ENCODE results near the gene KRT26. TPM values are rescaled to one million over a fixed set of nuclear protein-coding genes. Genes with fewer than 3 reads are reported as not detected.
A peak's percentile ranks its signal among the peaks of the same experiment; 100 is the strongest.
"Not testable (repeated sequence)": the region's sequence is repeated elsewhere in the genome, so short reads cannot be mapped to it uniquely, and the experiment has no call there.

KRT26 gene, protein sequence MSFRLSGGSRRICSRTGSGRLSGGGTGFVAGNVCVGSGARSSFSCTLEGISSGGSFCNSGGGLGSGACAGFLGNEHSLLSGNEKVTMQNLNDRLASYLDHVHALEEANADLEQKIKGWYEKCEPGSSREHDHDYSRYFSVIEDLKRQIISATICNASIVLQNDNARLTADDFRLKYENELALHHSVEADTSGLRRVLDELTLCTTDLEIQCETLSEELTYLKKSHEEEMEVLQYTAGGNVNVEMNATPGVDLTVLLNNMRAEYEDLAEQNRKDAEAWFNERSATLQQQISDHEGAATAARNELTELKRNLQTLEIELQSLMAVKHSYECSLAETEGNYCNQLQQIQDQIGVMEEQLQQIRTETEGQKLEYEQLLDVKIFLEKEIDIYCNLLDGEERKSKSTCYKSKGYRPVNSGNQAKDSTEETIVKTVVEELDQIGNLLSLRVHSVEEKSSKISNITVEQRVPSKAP
- not detected for total RNA-seq

GRCh38 chr17:40772101-40772500, at the start of gene KRT26:
KRT26 (minus strand) TSS chr17:40772201; CDS start chr17:40772113, 88 bp downstream.
- ATAC-seq, result no peak

DNA sequence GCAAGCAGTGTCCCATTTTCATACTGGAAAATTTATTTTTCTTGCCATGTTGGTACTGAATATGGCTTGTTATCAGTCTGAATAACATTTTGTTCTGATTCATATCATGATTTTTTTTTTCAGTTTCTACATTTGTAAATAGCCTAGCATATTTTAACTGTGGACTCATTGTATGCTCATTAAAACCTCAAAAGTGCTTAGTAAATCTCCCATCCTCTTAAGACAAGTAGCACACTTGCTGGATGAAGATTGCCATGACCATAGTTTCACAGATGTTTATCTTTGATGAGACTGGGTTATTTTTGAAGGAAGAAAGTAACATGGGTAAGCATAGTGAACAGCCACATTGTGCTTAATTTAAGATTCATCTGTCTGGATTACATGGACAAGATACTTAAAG, 49.5 kb upstream of the KRT26 start:
- no peak for ATAC-seq

GRCh38 chr17:40820228-40820838, 48.3 kb upstream of the KRT26 start:
- no peak for ATAC-seq

GRCh38 chr17:40819528-40820125, 47.6 kb upstream of the KRT26 start:
- ATAC-seq, result peak; percentile 21

DNA sequence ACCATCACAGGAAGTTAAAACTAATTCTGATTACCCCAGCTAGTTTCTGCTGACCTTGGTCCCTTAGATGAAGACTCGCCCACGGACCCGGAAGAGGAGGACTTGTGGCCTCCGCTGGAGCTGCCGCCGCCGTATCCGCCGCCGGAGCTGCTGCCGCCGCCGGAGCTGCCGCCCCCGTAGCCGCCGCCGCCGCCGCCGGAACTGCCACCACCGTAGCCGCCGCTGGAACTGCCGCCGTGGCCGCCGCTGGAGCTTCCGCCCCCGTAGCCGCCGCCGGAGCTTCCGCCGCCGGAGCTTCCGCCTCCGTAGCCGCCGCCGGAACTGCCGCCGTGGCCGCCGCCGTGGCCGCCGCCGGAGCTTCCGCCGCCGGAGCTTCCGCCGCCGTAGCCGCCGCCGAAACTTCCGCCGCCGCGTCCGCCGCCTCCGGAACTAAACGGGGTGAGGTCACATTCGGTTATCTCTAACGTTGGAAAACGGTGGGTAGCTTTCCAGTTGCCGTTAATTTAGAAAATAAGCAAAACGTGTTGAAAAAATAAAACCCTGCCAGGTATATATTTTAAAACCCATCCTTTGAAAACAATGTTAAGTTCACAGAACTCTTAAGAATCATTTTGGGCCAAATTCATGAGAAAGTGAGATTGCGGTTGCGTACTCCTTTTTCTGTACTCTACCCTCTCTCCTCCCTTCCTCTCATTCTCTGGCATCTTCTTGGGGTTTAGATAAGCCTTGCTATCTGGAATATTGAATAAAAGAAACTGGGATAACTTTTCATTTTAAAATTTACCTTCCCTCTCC, 46.9 kb upstream of the KRT26 start:
- peak; percentile 84 for ATAC-seq

GRCh38 chr17:40818343-40818732, 46.3 kb upstream of the KRT26 start:
- ATAC-seq, result no peak

- no peak for ATAC-seq
Measured at GRCh38 chr17:40817103-40817682, 45.2 kb upstream of the KRT26 start.

DNA sequence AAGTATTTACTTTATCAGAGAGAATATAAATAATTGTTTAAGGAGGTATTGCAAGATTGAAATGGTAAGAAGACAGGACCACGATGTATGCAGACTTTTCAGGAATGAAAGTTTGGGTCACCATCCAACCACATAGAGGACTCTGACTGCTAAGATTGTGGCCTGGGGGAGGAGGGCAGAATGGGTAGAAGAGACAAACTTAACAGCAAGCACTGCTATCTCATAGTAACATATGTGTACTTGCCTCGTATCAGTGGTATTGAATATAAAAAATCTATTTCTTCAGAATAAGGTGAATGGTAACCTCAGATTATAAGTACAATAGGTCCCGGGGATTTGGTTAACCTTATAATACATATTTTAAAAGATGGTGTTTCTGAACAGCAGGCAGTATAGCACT, 44.6 kb upstream of the KRT26 start:
- no peak for ATAC-seq

DNA sequence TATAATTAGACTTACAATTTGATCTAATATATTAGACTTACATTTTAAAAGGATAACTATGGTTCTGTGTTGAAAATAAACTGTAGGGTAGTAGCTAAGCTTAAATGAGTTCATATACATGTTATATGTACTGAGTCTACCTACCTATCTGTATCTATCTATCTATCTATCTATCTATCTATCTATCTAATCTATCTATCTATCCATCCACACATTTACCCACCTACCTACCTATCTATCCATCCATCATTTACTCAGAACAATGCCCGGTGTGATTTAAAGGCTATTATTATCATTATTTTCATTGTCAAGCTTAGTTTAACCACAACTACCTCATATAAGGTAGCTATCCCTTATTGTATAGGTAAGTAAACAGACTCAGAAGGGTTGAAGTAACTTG, 43.4 kb upstream of the KRT26 start:
- no peak for ATAC-seq

DNA sequence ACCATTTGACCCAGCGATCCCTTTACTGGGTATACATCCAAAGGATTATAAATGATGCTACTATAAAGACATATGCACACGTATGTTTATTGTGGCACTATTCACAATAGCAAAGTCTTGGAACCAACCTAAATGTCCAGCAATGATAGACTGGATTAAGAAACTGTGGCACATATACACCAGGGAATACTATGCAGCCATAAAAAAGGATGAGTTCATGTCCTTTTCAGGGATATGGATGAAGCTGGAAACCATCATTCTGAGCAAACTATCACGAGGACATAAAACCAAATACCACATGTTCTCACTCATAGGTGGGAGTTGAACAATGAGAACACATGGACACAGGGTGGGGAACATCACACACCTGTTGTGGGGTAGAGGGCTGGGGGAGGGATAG, 42.7 kb upstream of the KRT26 start:
- not testable (repeated sequence) for ATAC-seq

GRCh38 chr17:40813804-40814203, 41.8 kb upstream of the KRT26 start:
- peak; percentile 42 for ATAC-seq

DNA sequence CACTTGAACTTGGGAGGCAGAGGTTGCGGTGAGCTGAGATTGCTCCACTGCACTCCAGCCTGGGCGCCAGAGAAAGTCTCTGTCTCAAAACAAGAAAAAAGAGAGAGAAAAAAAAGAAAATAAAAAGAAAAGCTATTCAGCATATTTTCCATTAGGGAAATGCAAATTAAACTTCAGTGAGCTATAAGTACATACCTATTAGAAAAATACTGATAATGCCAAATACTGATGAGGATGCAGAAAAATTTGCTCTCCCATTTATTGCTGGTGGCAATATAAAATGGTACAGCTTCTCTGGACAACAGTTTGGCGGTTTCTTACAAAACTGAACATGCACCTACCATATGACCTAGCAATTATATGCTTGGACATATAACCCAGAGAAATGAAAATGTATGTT, 40.6 kb upstream of the KRT26 start:
- no peak for ATAC-seq

- no peak for ATAC-seq
Measured at GRCh38 chr17:40810494-40810893, 38.5 kb upstream of the KRT26 start.

- no peak for ATAC-seq
Measured at GRCh38 chr17:40809721-40810421, 37.9 kb upstream of the KRT26 start.

GRCh38 chr17:40806131-40806530, 34.1 kb upstream of the KRT26 start:
- no peak for ATAC-seq

DNA sequence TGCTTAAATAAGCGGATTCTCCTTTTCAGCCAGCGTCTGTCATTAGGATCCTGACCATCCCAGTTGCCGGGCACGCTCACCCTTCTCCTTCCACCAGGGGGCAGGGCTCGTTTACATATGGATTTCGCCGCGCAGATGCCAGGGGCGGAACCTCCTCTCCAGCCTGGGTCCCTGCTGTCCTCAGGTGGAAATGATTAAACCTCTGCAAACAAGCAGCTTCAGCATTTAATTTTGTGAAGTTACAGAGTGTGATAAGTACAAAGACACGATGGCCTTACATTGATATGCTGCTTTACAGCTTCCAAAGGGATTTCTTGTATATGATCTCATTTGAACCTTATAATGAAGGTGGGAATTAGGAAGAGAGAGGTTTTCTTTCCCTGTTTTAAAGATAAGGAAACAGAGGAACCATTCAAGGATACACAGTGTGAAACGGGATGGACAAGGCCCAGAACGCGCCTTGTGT, 31.6 kb upstream of the KRT26 start:
- ATAC-seq, result peak; percentile 95

DNA sequence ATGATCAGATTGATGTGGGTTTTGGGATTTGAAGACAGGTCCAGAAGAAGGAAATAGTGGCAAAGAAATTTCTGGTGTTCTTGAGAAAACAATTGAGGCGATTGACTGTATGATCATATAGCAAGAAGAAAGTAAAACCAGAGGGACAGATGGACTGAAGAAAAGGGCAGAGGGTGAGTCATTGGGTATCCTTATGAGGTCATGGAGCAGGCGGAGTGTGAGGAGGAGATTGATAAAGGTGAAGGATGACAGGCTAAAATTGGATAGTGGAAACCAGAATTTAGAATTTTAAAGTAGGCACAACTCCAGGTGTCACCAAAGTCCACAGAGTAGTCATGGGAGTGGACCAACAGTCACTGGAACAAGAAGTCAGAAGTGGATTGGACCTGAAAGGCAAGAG, 29.2 kb upstream of the KRT26 start:
- ATAC-seq, result no peak

- no peak for ATAC-seq
Measured at GRCh38 chr17:40800381-40800780, 28.4 kb upstream of the KRT26 start.

DNA sequence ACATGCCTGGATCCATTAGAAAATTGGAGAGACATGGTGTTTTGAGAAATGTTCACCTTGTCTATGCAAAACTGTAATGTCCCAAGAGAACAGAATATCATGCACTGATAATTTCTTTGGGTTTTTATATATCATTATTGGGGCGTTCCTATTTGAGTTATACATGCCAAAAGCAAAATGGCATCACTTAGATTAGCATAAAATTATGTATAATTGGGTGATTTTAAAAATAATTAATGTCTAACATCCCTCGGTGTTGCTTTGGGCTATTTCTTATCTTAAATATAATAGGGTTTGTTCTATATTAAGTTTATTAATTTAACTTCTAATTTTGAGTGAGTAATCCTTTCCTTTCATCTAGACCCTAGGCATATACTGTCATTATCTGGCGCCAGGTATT, 27.9 kb upstream of the KRT26 start, which contains the start of gene KRT28:
TSS of gene KRT28 (minus strand) at position 101 of the 400 bp plus-strand sequence. CDS start at position 35, 66 bp downstream.
- ATAC-seq, result no peak

DNA sequence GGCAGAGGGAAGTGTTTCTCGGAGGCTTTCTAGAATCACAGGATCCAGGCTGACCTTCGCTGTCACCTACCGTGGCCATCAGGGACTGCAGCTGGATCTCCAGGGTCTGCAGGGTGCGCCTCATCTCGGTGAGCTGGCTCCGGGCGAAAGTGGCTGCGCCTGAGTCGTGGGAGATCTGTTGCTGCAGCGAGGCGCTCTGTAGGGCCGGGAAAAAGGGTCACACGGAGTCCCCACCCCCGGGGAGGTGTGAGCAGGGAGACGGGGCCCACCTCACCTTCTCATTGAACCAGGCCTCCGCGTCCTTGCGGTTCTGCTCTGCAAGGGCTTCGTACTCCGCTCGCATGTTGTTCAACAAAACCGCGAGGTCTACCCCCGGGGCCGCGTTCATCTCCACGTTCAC, 24.8 kb upstream of the KRT26 start:
- ATAC-seq, result no peak

GRCh38 chr17:40795019-40795667, 23.1 kb upstream of the KRT26 start:
- peak; percentile 20 for ATAC-seq
